ENCODE data around the gene ZNF45.

Gene ZNF45

GRCh38 chr19:43934985-43935708 is at the start of gene ZNF45:
TSS of gene ZNF45 (minus strand) at chr19:43935282. CDS start at chr19:43922185, 13,097 bp downstream.
- peak within 1 kb of the TSS; percentile 72 for H3K4me3 ChIP-seq (ENCODE audit: low read depth, low read length)
- TF ChIP-seq, protein P1, sequence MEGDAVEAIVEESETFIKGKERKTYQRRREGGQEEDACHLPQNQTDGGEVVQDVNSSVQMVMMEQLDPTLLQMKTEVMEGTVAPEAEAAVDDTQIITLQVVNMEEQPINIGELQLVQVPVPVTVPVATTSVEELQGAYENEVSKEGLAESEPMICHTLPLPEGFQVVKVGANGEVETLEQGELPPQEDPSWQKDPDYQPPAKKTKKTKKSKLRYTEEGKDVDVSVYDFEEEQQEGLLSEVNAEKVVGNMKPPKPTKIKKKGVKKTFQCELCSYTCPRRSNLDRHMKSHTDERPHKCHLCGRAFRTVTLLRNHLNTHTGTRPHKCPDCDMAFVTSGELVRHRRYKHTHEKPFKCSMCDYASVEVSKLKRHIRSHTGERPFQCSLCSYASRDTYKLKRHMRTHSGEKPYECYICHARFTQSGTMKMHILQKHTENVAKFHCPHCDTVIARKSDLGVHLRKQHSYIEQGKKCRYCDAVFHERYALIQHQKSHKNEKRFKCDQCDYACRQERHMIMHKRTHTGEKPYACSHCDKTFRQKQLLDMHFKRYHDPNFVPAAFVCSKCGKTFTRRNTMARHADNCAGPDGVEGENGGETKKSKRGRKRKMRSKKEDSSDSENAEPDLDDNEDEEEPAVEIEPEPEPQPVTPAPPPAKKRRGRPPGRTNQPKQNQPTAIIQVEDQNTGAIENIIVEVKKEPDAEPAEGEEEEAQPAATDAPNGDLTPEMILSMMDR (IDR thresholded peaks at IDR 0.05; ENCODE audit: low read depth, low read length, missing control alignments) = no peak
- DNase-seq (ENCODE audit: low read depth) = peak; percentile 71

GRCh38 chr19:43984687-43985000 is 49.6 kb upstream of the ZNF45 start:
- TF ChIP-seq, protein P1 (IDR thresholded peaks at IDR 0.05; ENCODE audit: low read depth, low read length, missing control alignments) = no peak
- H3K4me3 ChIP-seq (ENCODE audit: low read depth, low read length) = peak overlapping the region; percentile 75
- no peak for DNase-seq (ENCODE audit: low read depth)

DNA sequence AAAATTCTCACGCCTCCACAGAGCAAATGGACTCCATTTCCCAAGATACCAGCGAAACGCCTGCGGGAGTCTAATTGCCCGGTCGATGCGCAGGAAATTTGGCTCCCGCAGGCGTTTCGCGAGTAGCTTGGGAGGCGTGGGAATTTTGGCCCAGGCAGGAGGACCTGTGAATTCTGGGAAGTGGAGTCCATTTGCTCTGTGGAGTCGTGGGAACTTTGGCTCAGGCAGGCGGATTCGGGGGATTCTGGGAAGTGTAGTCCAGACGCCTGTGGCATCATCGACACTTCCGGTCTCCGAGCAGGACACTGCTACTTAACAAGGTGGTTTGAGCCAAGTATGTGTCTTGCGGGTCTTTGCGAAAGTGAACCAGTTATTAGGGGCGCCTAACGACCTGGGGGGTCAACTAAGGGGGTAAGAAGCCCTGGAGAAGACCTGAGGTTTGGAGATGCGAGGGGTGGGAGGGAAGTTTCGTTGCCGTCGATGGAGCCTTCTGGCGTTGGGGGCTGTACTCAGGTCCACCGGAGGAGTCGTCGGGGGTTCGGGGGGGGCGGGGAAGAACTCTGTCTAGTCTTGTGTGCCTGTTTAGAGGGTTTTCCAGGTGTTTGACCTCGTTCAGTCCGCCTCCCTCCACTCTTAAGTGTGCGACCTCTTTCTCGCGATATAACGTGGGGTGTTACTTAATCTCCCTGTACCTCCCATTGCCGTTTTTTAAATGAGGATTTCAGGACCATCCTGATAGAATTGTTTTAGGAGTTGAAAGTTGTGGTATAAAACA is 49.0 kb upstream of the ZNF45 start, which contains the start of gene ZNF155:
TSS of gene ZNF155 (plus strand) at position 277 of the 775 bp plus-strand sequence. CDS start 4,356 bp downstream, outside the sequence.
- H3K4me3 ChIP-seq (ENCODE audit: low read depth, low read length) = peak within 1 kb of the TSS; percentile 75
- TF ChIP-seq, protein P1 (IDR thresholded peaks at IDR 0.05; ENCODE audit: low read depth, low read length, missing control alignments) = no peak
- DNase-seq (ENCODE audit: low read depth) = peak; percentile 86

- no peak for DNase-seq (ENCODE audit: low read depth)
- H3K4me3 ChIP-seq (ENCODE audit: low read depth, low read length) = peak overlapping the region; percentile 75
- TF ChIP-seq, protein P1 (IDR thresholded peaks at IDR 0.05; ENCODE audit: low read depth, low read length, missing control alignments) = no peak
Measured at GRCh38 chr19:43983544-43983911, 48.4 kb upstream of the ZNF45 start.

DNA sequence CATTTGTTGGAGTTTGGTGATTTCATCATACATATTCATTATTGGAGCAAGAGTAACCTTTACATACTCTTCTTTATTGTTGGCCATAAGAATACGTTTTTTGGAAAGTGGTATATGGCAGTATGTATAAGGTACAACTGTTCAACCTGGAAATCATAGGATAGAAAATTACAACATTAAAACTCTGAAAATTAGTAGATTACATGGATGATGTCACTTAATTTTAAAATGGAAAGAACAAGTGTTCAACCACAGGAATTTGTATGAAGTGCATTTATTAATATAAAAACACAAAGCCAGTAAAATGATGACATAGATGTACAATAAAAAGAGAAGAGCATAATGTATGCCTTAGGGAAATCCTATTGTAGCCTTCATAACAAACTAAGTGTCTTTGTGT is 41.6 kb upstream of the ZNF45 start:
- no peak for DNase-seq (ENCODE audit: low read depth)
- H3K4me3 ChIP-seq (ENCODE audit: low read depth, low read length) = no peak overlapping the region
- TF ChIP-seq, protein P1 (IDR thresholded peaks at IDR 0.05; ENCODE audit: low read depth, low read length, missing control alignments) = no peak

DNA sequence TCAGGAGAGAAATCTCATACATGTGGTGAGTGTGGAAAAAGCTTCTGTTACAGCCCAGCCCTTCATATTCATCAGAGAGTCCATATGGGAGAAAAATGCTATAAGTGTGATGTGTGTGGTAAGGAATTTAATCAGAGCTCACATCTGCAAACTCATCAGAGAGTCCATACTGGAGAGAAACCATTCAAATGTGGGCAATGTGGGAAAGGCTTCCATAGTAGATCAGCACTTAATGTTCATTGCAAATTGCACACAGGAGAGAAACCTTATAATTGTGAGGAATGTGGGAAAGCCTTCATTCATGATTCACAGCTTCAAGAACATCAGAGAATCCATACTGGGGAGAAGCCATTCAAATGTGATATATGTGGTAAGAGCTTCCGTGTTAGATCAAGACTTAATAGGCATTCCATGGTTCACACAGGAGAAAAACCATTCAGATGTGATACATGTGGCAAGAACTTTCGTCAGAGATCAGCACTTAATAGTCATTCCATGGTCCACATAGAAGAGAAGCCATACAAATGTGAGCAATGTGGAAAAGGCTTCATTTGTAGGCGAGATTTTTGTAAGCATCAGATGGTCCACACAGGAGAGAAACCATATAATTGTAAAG is 31.1 kb upstream of the ZNF45 start:
- DNase-seq (ENCODE audit: low read depth) = no peak
- TF ChIP-seq, protein P1 (IDR thresholded peaks at IDR 0.05; ENCODE audit: low read depth, low read length, missing control alignments) = no peak
- no peak overlapping the region for H3K4me3 ChIP-seq (ENCODE audit: low read depth, low read length)

Data from GM12864 (cell line).